B cell (primary cell): Measurements from ENCODE around the gene ANKRD44. TPM values are rescaled to one million over a fixed set of nuclear protein-coding genes. Genes with fewer than 3 reads are reported as not detected.

ENCODE experiments used
- ATAC-seq: fragments of 200-7000 bp; cut with Tn5 transposase; one replicate; pipeline ENCODE4 v1.10.0; 2021; ENCODE audit warnings: low read depth, mild to moderate bottlenecking, moderate number of reproducible peaks, moderate library complexity
- CTCF ChIA-PET: fragments of 350-600 bp; sonication (Branson Sonifier 250); formaldehyde crosslinking; loops from one replicate; lab custom pipeline; 2021; ENCODE audit warnings: antibody characterized with exemption, inconsistent platforms; lab: Charles Lee
- POLR2A ChIA-PET: fragments of 350-600 bp; sonication (Branson Sonifier 250); formaldehyde crosslinking; loops from one replicate; lab custom pipeline; 2021; ENCODE audit warnings: antibody characterized with exemption; lab: Charles Lee
- DNase-seq: peaks from one replicate; pipeline ENCODE4 v3.0.0; 2013
- H2AFZ ChIP-seq: 2 replicates; pipeline ENCODE4 v1.6.1; 2012; ENCODE audit warnings: mild to moderate bottlenecking, low read depth, low read length; ENCODE audit not compliant: insufficient read depth, poor library complexity, severe bottlenecking
- H3K27ac ChIP-seq, 2 donors: 1 replicate in 1 of 2; 2 replicates in 1 of 2; pipeline ENCODE4 v1.5.1; 2012 to 2013; ENCODE audit warnings: low read length in 2 of 2, mild to moderate bottlenecking in 2 of 2, moderate library complexity in 1 of 2
- H3K27me3 ChIP-seq, 4 experiments: fragments of 200-600 bp in 1 of 4; sonication (generic) in 1 of 4; replicated peaks in 1 of 4; 1 replicate in 2 of 4; 2 replicates in 2 of 4; pipeline versions ENCODE4 v1.6.1 to v1.7.0; 2013 to 2016; ENCODE audit warnings: low read length in 3 of 4, mild to moderate bottlenecking in 2 of 4, mixed read lengths in 1 of 4, moderate library complexity in 1 of 4; ENCODE audit not compliant: insufficient read depth in 4 of 4, control insufficient read depth in 3 of 4; ENCODE audit errors: control extremely low read depth in 1 of 4
- H3K36me3 ChIP-seq, 2 experiments: replicated peaks in 1 of 2; 1 replicate in 1 of 2; 2 replicates in 1 of 2; pipeline versions ENCODE4 v1.6.1 to v1.7.1; 2013; ENCODE audit warnings: low read length in 1 of 2; ENCODE audit not compliant: insufficient read depth in 2 of 2, control insufficient read depth in 1 of 2; ENCODE audit errors: control extremely low read depth in 1 of 2, extremely low read depth in 1 of 2
- H3K4me1 ChIP-seq, 2 donors: fragments of 200-600 bp in 1 of 2; sonication (generic) in 1 of 2; 1 replicate in 1 of 2; 2 replicates in 1 of 2; pipeline versions ENCODE4 v1.5.1 to v1.6.1; 2013 to 2017; ENCODE audit warnings: low read length in 2 of 2; ENCODE audit not compliant: control insufficient read depth in 2 of 2, insufficient read depth in 2 of 2
- H3K4me2 ChIP-seq: replicated peaks from 2 replicates; pipeline ENCODE3; 2012; ENCODE audit warnings: mild to moderate bottlenecking, low read depth, low read length; ENCODE audit not compliant: poor library complexity, severe bottlenecking
- H3K4me3 ChIP-seq, 5 experiments: fragments of 200-600 bp in 1 of 5; sonication (generic) in 1 of 5; 1 replicate in 3 of 5; 2 replicates in 2 of 5; pipeline versions ENCODE4 v1.5.1 to v1.7.0; 2011 to 2016; ENCODE audit warnings: low read length in 4 of 5, mild to moderate bottlenecking in 4 of 5, low read depth in 2 of 5, control low read depth in 1 of 5, moderate library complexity in 1 of 5; ENCODE audit not compliant: insufficient read depth in 1 of 5; ENCODE audit errors: control extremely low read depth in 1 of 5, extremely low read depth in 1 of 5
- H3K79me2 ChIP-seq: fragments of 200-600 bp; sonication (generic); one replicate; pipeline ENCODE4 v1.6.0; 2016; ENCODE audit warnings: low read length; ENCODE audit not compliant: control insufficient read depth, insufficient read depth
- H3K9ac ChIP-seq: fragments of 200-600 bp; sonication (generic); 2 replicates; pipeline ENCODE4 v1.6.1; 2017; ENCODE audit warnings: mild to moderate bottlenecking, low read length, moderate library complexity
- H3K9me3 ChIP-seq, 3 donors: one replicate each; pipeline versions ENCODE4 v1.6.1 to v1.7.1; 2013; ENCODE audit warnings: low read length in 2 of 3; ENCODE audit not compliant: control insufficient read depth in 2 of 3, insufficient read depth in 1 of 3; ENCODE audit errors: control extremely low read depth in 1 of 3
- H4K20me1 ChIP-seq: 2 replicates; pipeline ENCODE4 v1.6.0; 2012; ENCODE audit warnings: mild to moderate bottlenecking, low read length; ENCODE audit not compliant: insufficient read depth, control insufficient read depth, poor library complexity, severe bottlenecking
- H3K27ac Mint-ChIP-seq: one replicate; pipeline ENCODE4 v1.8.0; 2021; ENCODE audit warnings: mixed read lengths
- H3K27me3 Mint-ChIP-seq: one replicate; pipeline ENCODE4 v1.8.0; 2021; ENCODE audit warnings: mixed read lengths
- H3K4me1 Mint-ChIP-seq: one replicate; pipeline ENCODE4 v1.8.0; 2021; ENCODE audit warnings: mixed read lengths
- H3K4me3 Mint-ChIP-seq: one replicate; pipeline ENCODE4 v1.8.0; 2021; ENCODE audit warnings: mixed read lengths
- H3K9me3 Mint-ChIP-seq: one replicate; pipeline ENCODE4 v1.8.0; 2022; ENCODE audit warnings: mixed read lengths; ENCODE audit not compliant: insufficient read depth
- EZH2 ChIP-seq: IDR thresholded peaks from 2 replicates; pipeline ENCODE4 v1.6.1; 2012; ENCODE audit warnings: borderline replicate concordance, low read depth, mild to moderate bottlenecking, moderate library complexity, low read length; ENCODE audit not compliant: insufficient read depth, poor library complexity, severe bottlenecking
- WGBS: methylation state at CpG from one replicate; pipeline ENCODE4 v1.1.5; 2013; ENCODE audit warnings: missing lambda C conversion rate; ENCODE audit not compliant: insufficient coverage; 5-methylcytosine and 5-hydroxymethylcytosine counted together
- intact Hi-C: fragments of 100-400 bp; cut with micrococcal nuclease; formaldehyde crosslinking; loops from one replicate; pipeline ENCODE4 v1.10.0; 2022
- polyA plus RNA-seq: library from polyadenylated mRNA; depleted of rRNA; stranded (reverse); fragments of >200 nt; gene quantifications from 2 replicates; pipeline ENCODE4 v1.2.3, GENCODE V29; 2012
- total RNA-seq, 2 donors: library from RNA; stranded (reverse); fragments of 120-200 nt in 1 of 2; gene quantifications; 1 replicate in 1 of 2; 2 replicates in 1 of 2; pipeline versions ENCODE4 v1.2.3 to v1.2.4, GENCODE V29; 2013 to 2022
- TF ChIP-seq, protein P1 (sequence below): fragments of 200-600 bp; IDR thresholded peaks from one replicate; pipeline ENCODE4 v1.8.0; 2022; ENCODE audit warnings: antibody characterized with exemption, mild to moderate bottlenecking

Gene ANKRD44
- total and polyA plus RNA-seq, 2 donors (not counting 1 experiment from before 2014, with no cell fraction given) = 92.6 to 457 TPM

DNA sequence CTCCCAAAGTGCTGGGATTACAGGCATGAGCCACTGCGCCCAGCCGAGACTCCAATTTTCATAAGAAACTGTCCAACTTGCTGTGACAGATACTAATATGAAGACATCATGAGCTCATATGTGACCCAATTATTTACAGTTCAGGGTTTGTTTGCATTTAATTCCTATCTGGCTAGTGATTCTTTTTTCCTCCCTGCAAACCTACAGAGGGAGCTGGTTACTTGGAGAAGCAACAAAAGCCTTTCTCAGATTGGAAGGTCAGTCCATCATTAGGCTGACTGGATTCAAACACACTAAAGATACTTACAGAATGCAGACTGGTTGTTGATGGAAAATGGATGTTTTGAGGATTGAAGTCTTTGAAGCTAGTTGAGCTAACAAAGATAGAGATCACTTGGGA lies 176.4 kb downstream of the ANKRD44 start:
- ATAC-seq = no peak
- no peak overlapping the region for H3K4me3 ChIP-seq
- POLR2A ChIA-PET = interaction anchor here (1.3 to 1.4 kb wide), 2 partner anchors 11 to 18 kb away, joined by 3 to 5 read pairs; no protein-coding TSS in a partner anchor
- peaks cover 86% of the 10 kb centered on the region in 2 donors for H3K4me1 ChIP-seq
- H3K79me2 ChIP-seq = peaks cover 71% of the 10 kb centered on the region
- H3K27me3 Mint-ChIP-seq = no peaks in the 10 kb centered on the region
- H3K27me3 ChIP-seq = no peaks in the 10 kb centered on the region
- H4K20me1 ChIP-seq = no peaks in the 10 kb centered on the region
- no peak for DNase-seq
- no peaks in the 10 kb centered on the region for H3K9me3 Mint-ChIP-seq
- CTCF ChIA-PET = interaction anchor here (0.6 to 14.3 kb wide), 8 partner anchors 10 to 174 kb away, joined by 3 to 130 read pairs (median 8); no protein-coding TSS in a partner anchor
- no peak overlapping the region for H2AFZ ChIP-seq
- H3K4me3 Mint-ChIP-seq = no peak overlapping the region
- H3K4me2 ChIP-seq = no peak overlapping the region
- H3K9ac ChIP-seq = no peak overlapping the region
- no CpG with 5 or more reads among the region's 2 CpGs for WGBS
- intact Hi-C loops = loop anchor here (5.0 kb wide), 1 partner anchor 33 kb away; no protein-coding TSS in a partner anchor
- H3K36me3 ChIP-seq = peaks cover 15 to 45% of the 10 kb centered on the region in 2 experiments
- peak overlapping the region; percentile 89 for H3K27ac Mint-ChIP-seq
- no peak for TF ChIP-seq EZH2
- TF ChIP-seq, protein P1, sequence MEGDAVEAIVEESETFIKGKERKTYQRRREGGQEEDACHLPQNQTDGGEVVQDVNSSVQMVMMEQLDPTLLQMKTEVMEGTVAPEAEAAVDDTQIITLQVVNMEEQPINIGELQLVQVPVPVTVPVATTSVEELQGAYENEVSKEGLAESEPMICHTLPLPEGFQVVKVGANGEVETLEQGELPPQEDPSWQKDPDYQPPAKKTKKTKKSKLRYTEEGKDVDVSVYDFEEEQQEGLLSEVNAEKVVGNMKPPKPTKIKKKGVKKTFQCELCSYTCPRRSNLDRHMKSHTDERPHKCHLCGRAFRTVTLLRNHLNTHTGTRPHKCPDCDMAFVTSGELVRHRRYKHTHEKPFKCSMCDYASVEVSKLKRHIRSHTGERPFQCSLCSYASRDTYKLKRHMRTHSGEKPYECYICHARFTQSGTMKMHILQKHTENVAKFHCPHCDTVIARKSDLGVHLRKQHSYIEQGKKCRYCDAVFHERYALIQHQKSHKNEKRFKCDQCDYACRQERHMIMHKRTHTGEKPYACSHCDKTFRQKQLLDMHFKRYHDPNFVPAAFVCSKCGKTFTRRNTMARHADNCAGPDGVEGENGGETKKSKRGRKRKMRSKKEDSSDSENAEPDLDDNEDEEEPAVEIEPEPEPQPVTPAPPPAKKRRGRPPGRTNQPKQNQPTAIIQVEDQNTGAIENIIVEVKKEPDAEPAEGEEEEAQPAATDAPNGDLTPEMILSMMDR = no peak
- H3K27ac ChIP-seq = peak overlapping the region in 1 of 2 donors; percentile 82
- H3K9me3 ChIP-seq = no peaks in the 10 kb centered on the region
- H3K4me1 Mint-ChIP-seq = peaks cover 90% of the 10 kb centered on the region

DNA sequence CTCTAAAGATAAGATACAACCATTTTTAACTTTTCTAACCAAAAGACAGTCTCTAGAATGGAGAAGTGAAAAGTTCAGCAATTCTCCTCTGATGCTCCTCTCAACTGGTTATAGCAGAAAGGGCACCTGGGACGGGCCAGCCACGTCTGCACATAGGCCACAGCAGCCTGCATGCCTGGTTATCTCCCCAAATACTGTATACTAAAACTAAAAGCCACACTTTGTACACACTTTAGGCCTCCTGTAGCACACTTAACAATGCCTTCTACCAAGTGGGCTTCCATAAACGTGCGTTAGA lies 179.1 kb downstream of the ANKRD44 start:
- Histone ChIP-seq H3K79me2 (peaks cover 65% of the 10 kb centered on the region), H3K4me1 (peaks cover 77 to 80% of the 10 kb centered on the region in 2 donors), H3K4me3 (peak overlapping the region in 2 of 5 experiments; percentile 15 to 52), H3K9ac (peak overlapping the region; percentile 24), H3K4me2 (peak overlapping the region; percentile 71), H3K27ac (peak overlapping the region; percentile 81 to 82), H3K9me3 (peaks cover 0 to 3% (median 0%) of the 10 kb centered on the region in 3 donors), H3K36me3 (peaks cover 13 to 47% of the 10 kb centered on the region in 2 experiments), H3K27me3 (no peaks in the 10 kb centered on the region), H2AFZ (peak overlapping the region; percentile 47), H4K20me1 (peaks cover under 1% of the 10 kb centered on the region)
- intact Hi-C loops = loop anchor here (1.0 to 5.0 kb wide), 3 partner anchors 21 to 179 kb away; partner anchors contain the start of gene ANKRD44
- ATAC-seq (peak; percentile 77), DNase-seq (peak; percentile 76)
- H3K9me3 Mint-ChIP-seq = no peaks in the 10 kb centered on the region
- peaks cover 77% of the 10 kb centered on the region for H3K4me1 Mint-ChIP-seq
- peak overlapping the region; percentile 84 for H3K4me3 Mint-ChIP-seq
- ChIA-PET CTCF (interaction anchor here (0.6 to 14.3 kb wide), 7 partner anchors 13 to 179 kb away, joined by 3 to 130 read pairs (median 6); partner anchors contain the start of gene ANKRD44), POLR2A (interaction anchor here (0.6 to 2.9 kb wide), 4 partner anchors 14 to 944 kb away, joined by 3 to 9 read pairs (median 4); no protein-coding TSS in a partner anchor)
- WGBS = 0% methylated on average over 2 of the region's 4 CpGs
- H3K27me3 Mint-ChIP-seq = no peaks in the 10 kb centered on the region
- TF ChIP-seq, protein P1 = no peak
- TF ChIP-seq EZH2 = no peak
- peak overlapping the region; percentile 96 for H3K27ac Mint-ChIP-seq
